H1 (cell line): Measurements from ENCODE around the gene GJC2. TPM values are rescaled to one million over a fixed set of nuclear protein-coding genes. Genes with fewer than 3 reads are reported as not detected.

ENCODE experiments used
- GTF2F1 ChIP-seq: IDR thresholded peaks from 2 replicates; pipeline ENCODE4 v1.6.1; 2012; ENCODE audit warnings: low read depth, low read length, improper control_type of control experiment, borderline replicate concordance
- RFX5 ChIP-seq: IDR thresholded peaks from 2 replicates; pipeline ENCODE4 v1.6.1; 2011; ENCODE audit warnings: low read depth, low read length, improper control_type of control experiment, borderline replicate concordance
- SIN3A ChIP-seq, 2 experiments: IDR thresholded peaks in 1 of 2; conservative IDR thresholded peaks in 1 of 2; 2 replicates each; pipeline ENCODE4 v1.6.1; 2011 to 2012; ENCODE audit warnings: low read length in 2 of 2, improper control_type of control experiment in 1 of 2, low read depth in 1 of 2, mild to moderate bottlenecking in 1 of 2
- SP1 ChIP-seq: IDR thresholded peaks from 2 replicates; pipeline ENCODE4 v1.6.1; 2011; ENCODE audit warnings: low read depth, low read length
- polyA plus RNA-seq, 7 experiments: library from polyadenylated mRNA; depleted of rRNA in 3 of 7; stranded (reverse) in 5 of 7; unstranded in 2 of 7; fragments of >200 nt in 5 of 7; fragments of 200-250 nt in 2 of 7; gene quantifications; 1 replicate in 5 of 7; 2 replicates in 1 of 7; 4 replicates in 1 of 7; pipeline versions ENCODE4 v1.2.1 to v1.2.3, GENCODE V29; 2011 to 2013; ENCODE audit warnings: missing spikeins in 2 of 7, mixed read lengths in 2 of 7
- total RNA-seq: library from RNA; stranded (reverse); fragmentation: NEBNext Ultra II Directional; extraction: Animal tissue kit (Norgen Biotek cat#: 25700); gene quantifications from 2 replicates; pipeline ENCODE4 v1.2.1, GENCODE V29; 2021
- TF ChIP-seq, protein P1 (sequence below): IDR thresholded peaks from 2 replicates; pipeline ENCODE4 v1.6.1; 2012; ENCODE audit warnings: inconsistent platforms

The GJC2 gene
- total and polyA plus RNA-seq, 2 of the 8 experiments (the other 6 are each of a cell fraction or from before 2014, with no cell fraction given): 0.17 to 0.54 TPM

DNA sequence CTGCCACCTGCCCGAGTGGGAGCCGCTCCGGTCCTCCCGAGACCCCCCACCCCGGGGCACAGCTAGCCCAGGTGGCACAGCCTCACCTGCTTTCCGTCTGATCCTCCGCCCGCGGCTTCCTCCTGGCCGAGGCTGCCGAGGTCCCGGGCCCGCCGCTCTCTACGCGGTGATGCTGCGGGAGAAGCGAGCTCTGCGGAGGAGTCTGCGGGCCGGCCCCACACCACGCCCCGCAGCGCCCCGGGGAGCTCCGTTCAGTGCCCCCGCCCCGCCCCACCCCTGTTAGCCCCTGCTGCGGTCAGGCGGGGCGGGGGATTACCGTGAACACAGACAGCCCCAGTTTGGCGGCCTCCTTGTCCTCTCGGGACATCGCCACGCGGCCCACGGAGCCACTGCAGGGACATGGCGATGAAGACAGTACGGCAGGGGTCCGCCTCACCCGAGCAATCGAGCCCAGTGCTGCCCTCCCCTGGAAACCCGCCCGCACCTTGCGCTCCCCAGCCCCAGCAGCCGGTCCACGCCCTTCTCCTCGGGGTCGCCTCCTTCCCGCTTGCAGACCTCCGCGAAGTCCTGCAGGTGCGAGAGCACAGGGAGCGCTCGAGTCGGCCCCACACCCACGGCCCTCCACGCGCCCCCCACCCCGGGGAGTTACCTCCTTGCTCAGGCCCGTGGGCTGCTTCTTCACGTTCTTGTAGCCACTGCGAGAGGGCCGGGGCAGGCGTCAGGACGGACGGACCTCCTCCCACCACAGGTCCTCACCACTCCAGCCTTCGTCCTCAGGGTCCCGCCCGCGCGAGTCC lies 47.5 kb upstream of the GJC2 start (continued):
- TF ChIP-seq GTF2F1 (no peak), SIN3A (conservative IDR thresholded peaks at IDR 0.05 in 1 of 2, IDR thresholded peaks at IDR 0.05 in 1 of 2; ENCODE audit: low read depth in 1 of 2, low read length in 2 of 2) (peak in 1 of 2 experiments; percentile 21; a peak in 1 of 4 replicates), RFX5 (no peak), SP1 (no peak)
- TF ChIP-seq, protein P1, sequence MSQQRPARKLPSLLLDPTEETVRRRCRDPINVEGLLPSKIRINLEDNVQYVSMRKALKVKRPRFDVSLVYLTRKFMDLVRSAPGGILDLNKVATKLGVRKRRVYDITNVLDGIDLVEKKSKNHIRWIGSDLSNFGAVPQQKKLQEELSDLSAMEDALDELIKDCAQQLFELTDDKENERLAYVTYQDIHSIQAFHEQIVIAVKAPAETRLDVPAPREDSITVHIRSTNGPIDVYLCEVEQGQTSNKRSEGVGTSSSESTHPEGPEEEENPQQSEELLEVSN: no peak
